Mucosa of descending colon (tissue), 3 donors: ENCODE data around the gene CDKAL1. TPM values are rescaled to one million over a fixed set of nuclear protein-coding genes. Genes with fewer than 3 reads are reported as not detected.

Experiments
- ATAC-seq: fragments of 200-7000 bp; cut with Tn5 transposase; one replicate; pipeline ENCODE4 v1.9.1; 2020; ENCODE audit warnings: mild to moderate bottlenecking, moderate library complexity
- DNase-seq, 3 donors: peaks; one replicate each; pipeline ENCODE4 v3.0.0-alpha.2; 2020
- H3K36me3 ChIP-seq: fragments of 200-600 bp; one replicate; pipeline ENCODE4 v1.8.0; 2021; ENCODE audit warnings: low read depth, mild to moderate bottlenecking
- H3K4me1 ChIP-seq: fragments of 200-600 bp; one replicate; pipeline ENCODE4 v1.8.0; 2021; ENCODE audit warnings: low read depth, mild to moderate bottlenecking
- H3K4me3 ChIP-seq: fragments of 200-600 bp; one replicate; pipeline ENCODE4 v1.8.0; 2021; ENCODE audit warnings: mild to moderate bottlenecking
- H3K9me3 ChIP-seq: fragments of 200-600 bp; one replicate; pipeline ENCODE4 v1.8.0; 2021; ENCODE audit warnings: mild to moderate bottlenecking
- CTCF ChIP-seq: fragments of 200-600 bp; IDR thresholded peaks from one replicate; pipeline ENCODE4 v1.8.0; 2022; ENCODE audit warnings: antibody characterized with exemption, mild to moderate bottlenecking
- intact Hi-C, 2 donors: fragments of 100-400 bp; cut with DNase I in 1 of 2; cut with micrococcal nuclease in 1 of 2; formaldehyde crosslinking; loops; one replicate each; pipeline versions ENCODE4 v1.11.0 to v1.11.1; 2022; cut with DNase I, micrococcal nuclease
- total RNA-seq, 3 donors: library from RNA; stranded (reverse); fragmentation: NEBNext Ultra II Directional in 2 of 3; extraction: Animal tissue kit (Norgen Biotek cat#: 25700) in 2 of 3; gene quantifications; one replicate each; pipeline versions ENCODE4 v1.2.1 to v1.2.4, GENCODE V29; 2021 to 2023
- donor health status: DM: no; HTN: no; CAD: no; lungs with moderate emphysema.
- donor health status: DM: no; HTN: no; CAD: no.
- donor health status: DM: no; HTN: yes; CAD: no.

CDKAL1 gene
- total RNA-seq, 3 donors from 2014 or later, result 13.4 to 15.5 (median 15.3) TPM

- TF ChIP-seq CTCF, result no peak
- Histone ChIP-seq H3K4me1 (peaks cover 9% of the 10 kb centered on the region), H3K36me3 (no peaks in the 10 kb centered on the region), H3K4me3 (no peak overlapping the region), H3K9me3 (no peaks in the 10 kb centered on the region)
- ATAC-seq (no peak), DNase-seq (no peak)
- intact Hi-C loops, result no loop called here
These were observed 1.4 kb upstream of the CDKAL1 start for GRCh38 chr6:20532881-20533280.

DNA sequence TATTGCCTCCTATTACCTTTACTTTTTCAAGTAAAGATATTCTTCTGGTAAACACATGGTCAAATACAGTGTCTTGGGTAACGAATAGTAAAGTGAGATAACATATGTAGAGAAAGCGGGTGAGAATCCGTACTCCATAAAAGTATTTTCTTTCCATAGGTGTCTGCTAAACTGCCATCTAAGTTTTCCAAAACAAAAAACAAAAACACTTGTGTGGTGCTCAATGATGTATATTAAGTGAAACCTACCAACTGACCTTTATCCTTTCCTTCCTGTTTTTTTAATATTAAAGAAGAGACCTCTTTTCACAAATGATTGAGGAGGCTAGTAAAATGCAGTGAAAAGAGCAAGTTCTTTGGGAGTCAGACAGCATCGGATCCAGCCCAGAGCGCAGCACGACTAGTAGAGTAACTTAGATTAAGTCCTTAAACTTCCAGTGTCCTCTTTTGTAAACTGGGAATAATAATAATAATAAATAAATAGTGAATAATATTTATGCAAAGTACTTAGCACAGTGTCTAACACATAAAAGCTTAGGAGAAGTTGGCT, 437 bp upstream of the CDKAL1 start:
- DNase-seq, result no peak
- no peak for ATAC-seq
- no peak for TF ChIP-seq CTCF
- no peak overlapping the region for H3K4me3 ChIP-seq
- no peaks in the 10 kb centered on the region for H3K36me3 ChIP-seq
- H3K9me3 ChIP-seq, result no peaks in the 10 kb centered on the region
- intact Hi-C loops, result no loop called here
- H3K4me1 ChIP-seq, result peaks cover 6% of the 10 kb centered on the region

- no peak for ATAC-seq
- Histone ChIP-seq H3K4me3 (no peak overlapping the region), H3K9me3 (no peaks in the 10 kb centered on the region), H3K36me3 (no peaks in the 10 kb centered on the region), H3K4me1 (peaks cover 6% of the 10 kb centered on the region)
- no peak for DNase-seq
- intact Hi-C loops, result no loop called here
- no peak for TF ChIP-seq CTCF
These were observed 3.9 kb downstream of the CDKAL1 start for GRCh38 chr6:20538131-20538662.

DNA sequence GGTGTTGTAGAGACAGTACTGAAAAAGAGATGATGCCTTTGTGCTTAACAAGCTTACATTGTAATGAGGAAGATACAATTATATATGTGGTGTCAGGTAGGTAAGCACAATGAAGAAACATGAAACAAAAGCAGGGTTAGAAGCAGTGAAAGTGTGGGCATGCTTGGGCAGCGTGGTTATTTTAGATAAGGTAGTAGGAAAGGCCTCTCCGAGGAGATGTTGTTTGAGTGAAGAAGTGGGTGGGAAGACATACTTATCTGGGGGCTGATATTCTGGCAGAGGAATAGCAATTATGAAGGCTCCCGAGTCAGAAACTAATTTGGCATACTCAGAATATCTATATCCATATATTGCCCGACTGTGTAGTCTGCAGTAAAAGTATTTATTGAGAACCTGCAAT, 4.7 kb downstream of the CDKAL1 start:
- ATAC-seq, result no peak
- no peak for DNase-seq
- no peaks in the 10 kb centered on the region for H3K9me3 ChIP-seq
- H3K4me3 ChIP-seq, result no peak overlapping the region
- intact Hi-C loops, result no loop called here
- no peaks in the 10 kb centered on the region for H3K36me3 ChIP-seq
- TF ChIP-seq CTCF, result no peak
- peaks cover 6% of the 10 kb centered on the region for H3K4me1 ChIP-seq

- ATAC-seq, result no peak
- no peak for DNase-seq
- H3K36me3 ChIP-seq, result no peaks in the 10 kb centered on the region
- TF ChIP-seq CTCF, result no peak
- peaks cover 6% of the 10 kb centered on the region for H3K4me1 ChIP-seq
- intact Hi-C loops, result no loop called here
- no peak overlapping the region for H3K4me3 ChIP-seq
- no peaks in the 10 kb centered on the region for H3K9me3 ChIP-seq
These were observed 5.1 kb downstream of the CDKAL1 start for GRCh38 chr6:20539387-20539786.

- H3K4me3 ChIP-seq, result no peak overlapping the region
- H3K36me3 ChIP-seq, result no peaks in the 10 kb centered on the region
- intact Hi-C loops, result no loop called here
- ATAC-seq (no peak), DNase-seq (no peak)
- H3K4me1 ChIP-seq, result no peaks in the 10 kb centered on the region
- no peaks in the 10 kb centered on the region for H3K9me3 ChIP-seq
- TF ChIP-seq CTCF, result no peak
These were observed 6.4 kb downstream of the CDKAL1 start for GRCh38 chr6:20540683-20541082.
